HepG2 (cell line): Measurements from ENCODE around the gene SNED1. TPM values are rescaled to one million over a fixed set of nuclear protein-coding genes. Genes with fewer than 3 reads are reported as not detected.

Experiments
- AGO2 ChIP-seq: fragments of 200-400 bp; formaldehyde crosslinking; optimal IDR thresholded peaks from 2 replicates; pipeline ENCODE3; 2017; ENCODE audit warnings: mild to moderate bottlenecking, low read depth, low read length, moderate library complexity
- AHR ChIP-seq: IDR thresholded peaks from 2 replicates; pipeline ENCODE4 v1.6.1; 2018; ENCODE audit warnings: missing genetic modification reagents, missing compliant biosample characterization
- CBFB ChIP-seq: sonication (generic); formaldehyde crosslinking; IDR thresholded peaks from 2 replicates; pipeline ENCODE4 v1.4.0; 2020; ENCODE audit warnings: missing genetic modification reagents
- E2F5 ChIP-seq: sonication (generic); formaldehyde crosslinking; conservative IDR thresholded peaks from 2 replicates; pipeline ENCODE4 v1.4.0; 2020; ENCODE audit warnings: missing genetic modification reagents
- HCFC1 ChIP-seq: fragments of 150-350 bp; IDR thresholded peaks from 2 replicates; pipeline ENCODE4 v1.6.1; 2014; ENCODE audit warnings: low read depth, low read length
- HNF1A ChIP-seq, 2 experiments: sonication (generic) in 1 of 2; formaldehyde crosslinking in 1 of 2; IDR thresholded peaks; 2 replicates each; pipeline versions ENCODE4 v1.4.0 to v1.6.1; 2016 to 2020; ENCODE audit warnings: borderline replicate concordance in 1 of 2, low read depth in 1 of 2, mild to moderate bottlenecking in 1 of 2, missing genetic modification reagents in 1 of 2
- HNF4A ChIP-seq: sonication (generic); formaldehyde crosslinking; IDR thresholded peaks from 2 replicates; pipeline ENCODE4 v1.4.0; 2020; ENCODE audit warnings: missing genetic modification reagents
- MEIS1 ChIP-seq: sonication (generic); formaldehyde crosslinking; IDR thresholded peaks from 2 replicates; pipeline ENCODE4 v1.9.0; 2021; ENCODE audit warnings: mild to moderate bottlenecking, missing genetic modification reagents, moderate library complexity, borderline replicate concordance
- MTF2 ChIP-seq: sonication (generic); formaldehyde crosslinking; IDR thresholded peaks from 2 replicates; pipeline ENCODE4 v1.5.0; 2020; ENCODE audit warnings: missing genetic modification reagents, borderline replicate concordance
- NFYC ChIP-seq: IDR thresholded peaks from 2 replicates; pipeline ENCODE4 v1.6.1; 2016; ENCODE audit warnings: missing genetic modification reagents, missing compliant biosample characterization
- NR2F6 ChIP-seq, 2 experiments: IDR thresholded peaks; 2 replicates each; pipeline ENCODE4 v1.6.1; 2016; ENCODE audit warnings: antibody characterized with exemption in 1 of 2, mild to moderate bottlenecking in 1 of 2
- RFX3 ChIP-seq: IDR thresholded peaks from 2 replicates; pipeline ENCODE4 v1.6.1; 2016; ENCODE audit warnings: missing biosample characterization, missing genetic modification reagents
- RXRA ChIP-seq: sonication (generic); formaldehyde crosslinking; IDR thresholded peaks from 2 replicates; pipeline ENCODE4 v1.5.1; 2020; ENCODE audit warnings: missing genetic modification reagents
- SKI ChIP-seq: fragments of 450-650 bp; IDR thresholded peaks from one replicate; pipeline ENCODE4 v1.6.1; 2018; ENCODE audit warnings: mild to moderate bottlenecking; ENCODE audit not compliant: partially characterized antibody
- TBL1XR1 ChIP-seq: fragments of 150-350 bp; IDR thresholded peaks from 2 replicates; pipeline ENCODE4 v1.6.1; 2014; ENCODE audit warnings: borderline replicate concordance, low read length; ENCODE audit not compliant: partially characterized antibody
- ZBTB14 ChIP-seq: sonication (generic); formaldehyde crosslinking; IDR thresholded peaks from 2 replicates; pipeline ENCODE4 v1.4.0; 2020; ENCODE audit warnings: missing genetic modification reagents
- ZFP36L1 ChIP-seq: sonication (generic); formaldehyde crosslinking; IDR thresholded peaks from 2 replicates; pipeline ENCODE4 v1.8.0; 2022; ENCODE audit warnings: mild to moderate bottlenecking, missing genetic modification reagents, moderate library complexity
- ZNF354B ChIP-seq: sonication (generic); formaldehyde crosslinking; IDR thresholded peaks from 2 replicates; pipeline ENCODE4 v1.8.0; 2022; ENCODE audit warnings: mild to moderate bottlenecking, missing genetic modification reagents
- ZNF629 ChIP-seq: sonication (generic); formaldehyde crosslinking; conservative IDR thresholded peaks from 2 replicates; pipeline ENCODE4 v1.5.0; 2020; ENCODE audit warnings: missing genetic modification reagents
- ZNF766 ChIP-seq: sonication (generic); formaldehyde crosslinking; IDR thresholded peaks from 2 replicates; pipeline ENCODE4 v1.5.0; 2020; ENCODE audit warnings: missing genetic modification reagents, borderline replicate concordance
- ZNF770 ChIP-seq: sonication (generic); formaldehyde crosslinking; IDR thresholded peaks from 2 replicates; pipeline ENCODE4 v1.5.0; 2020; ENCODE audit warnings: mild to moderate bottlenecking, missing genetic modification reagents
- ZNF777 ChIP-seq: sonication (generic); formaldehyde crosslinking; IDR thresholded peaks from 2 replicates; pipeline ENCODE4 v1.4.0; 2020; ENCODE audit warnings: missing genetic modification reagents
- polyA plus RNA-seq, 8 experiments: library from polyadenylated mRNA; depleted of rRNA in 3 of 8; stranded (reverse) in 7 of 8; unstranded in 1 of 8; fragments of >200 nt; fragmentation: Illumina TruSeq in 4 of 8; extraction: Trizol in 4 of 8; gene quantifications; 2 replicates each; pipeline versions ENCODE4 v1.2.1 to v1.2.3, GENCODE V29; 2011 to 2016; ENCODE audit warnings: low read depth in 4 of 8, missing spikeins in 1 of 8, mixed read lengths in 1 of 8; ENCODE audit not compliant: insufficient read depth in 1 of 8
- total RNA-seq, 5 experiments: library from RNA; depleted of rRNA; stranded (reverse); fragments of >200 nt; fragmentation: Illumina TruSeq; extraction: Trizol; gene quantifications; 2 replicates each; pipeline ENCODE4 v1.2.3, GENCODE V29; 2016; ENCODE audit warnings: low read depth in 1 of 5

Gene SNED1
- total and polyA plus RNA-seq, 2 of the 13 experiments (the other 11 are each of a cell fraction or from before 2014, with no cell fraction given) = 0.15 to 0.65 TPM

GRCh38 chr2:241081643-241082340, 83.4 kb downstream of the SNED1 start (continued):
- peak; percentile 48; the same call in 1 of the 2 replicates for TF ChIP-seq ZNF629 (CRISPR knock-in tag)
- TF ChIP-seq NR2F6 (IDR thresholded peaks at IDR 0.05) = peak; percentile 47; the same call in 1 of the 2 replicates
- TF ChIP-seq NR2F6 (CRISPR knock-in tag; IDR thresholded peaks at IDR 0.05) = 0 out of 2 replicates have a peak, but pooled peaks have one; percentile 7
- no peak for TF ChIP-seq MEIS1 (CRISPR knock-in tag)
- TF ChIP-seq RXRA (CRISPR knock-in tag) = 0 out of 2 replicates have a peak, but pooled peaks have one; percentile 31
- no peak for TF ChIP-seq SKI
- TF ChIP-seq ZNF777 = peak; percentile 49; the same call in 1 of the 2 replicates
- no peak for TF ChIP-seq HNF1A (IDR thresholded peaks at IDR 0.05; ENCODE audit: low read depth)
- no peak for TF ChIP-seq HNF1A (CRISPR knock-in tag; IDR thresholded peaks at IDR 0.05; ENCODE audit: borderline replicate concordance)
- 0 out of 2 replicates have a peak, but pooled peaks have one; percentile 38 for TF ChIP-seq ZNF766 (CRISPR knock-in tag)
- TF ChIP-seq AHR (CRISPR knock-in tag) = no peak
- TF ChIP-seq ZBTB14 (CRISPR knock-in tag) = 0 out of 2 replicates have a peak, but pooled peaks have one; percentile 33
- no peak for TF ChIP-seq ZNF770 (CRISPR knock-in tag)
- TF ChIP-seq RFX3 = no peak
- TF ChIP-seq E2F5 = no peak
- TF ChIP-seq TBL1XR1 = no peak
- no peak for TF ChIP-seq CBFB (CRISPR knock-in tag)
- TF ChIP-seq MTF2 (CRISPR knock-in tag) = no peak
- peak; percentile 92 for TF ChIP-seq AGO2
- TF ChIP-seq ZFP36L1 (CRISPR knock-in tag) = no peak
- no peak for TF ChIP-seq HCFC1
- no peak for TF ChIP-seq HNF4A
- TF ChIP-seq NFYC (CRISPR knock-in tag) = no peak
- no peak for TF ChIP-seq ZNF354B (CRISPR knock-in tag)
